ENCODE data around the gene ZNF689.

The ZNF689 gene

GRCh38 chr16:30554557-30555314 is 55.5 kb downstream of the ZNF689 start:
- POLR2A ChIA-PET = interaction anchor here (1.0 to 3.5 kb wide), 5 partner anchors 11 to 54 kb away, joined by 4 to 24 read pairs (median 5); partner anchors contain the start of genes ZNF688 and ZNF747
- TF ChIP-seq BHLHE40 (IDR thresholded peaks at IDR 0.05; ENCODE audit: borderline replicate concordance) = no peak
- TF ChIP-seq HDGF (IDR thresholded peaks at IDR 0.05; ENCODE audit: borderline replicate concordance) = no peak
- no peak for TF ChIP-seq FOXA1 (IDR thresholded peaks at IDR 0.05)
- no peak for TF ChIP-seq CTBP1 (IDR thresholded peaks at IDR 0.05; ENCODE audit: borderline replicate concordance)
- no peak for TF ChIP-seq FOXK2 (IDR thresholded peaks at IDR 0.05)
- TF ChIP-seq PKNOX1 (IDR thresholded peaks at IDR 0.05) = no peak
- no peak for TF ChIP-seq FOXM1 (IDR thresholded peaks at IDR 0.05; ENCODE audit: borderline replicate concordance)
- TF ChIP-seq SUZ12 (IDR thresholded peaks at IDR 0.05) = no peak
- TF ChIP-seq NFRKB (IDR thresholded peaks at IDR 0.05) = no peak
- TF ChIP-seq ZNF384 (IDR thresholded peaks at IDR 0.05) = no peak
- TF ChIP-seq L3MBTL2 (conservative IDR thresholded peaks at IDR 0.05) = no peak
- no peak for TF ChIP-seq TARDBP (IDR thresholded peaks at IDR 0.05)
- no peak for TF ChIP-seq ELF4 (IDR thresholded peaks at IDR 0.05)
- CTCF ChIA-PET = interaction anchor here (1.2 kb wide), 1 partner anchor 19 kb away, joined by 5 read pairs; no protein-coding TSS in a partner anchor
- no peak for DNase-seq (ENCODE audit: extremely low spot score)

GRCh38 chr16:30553393-30553899 is 56.7 kb downstream of the ZNF689 start:
- TF ChIP-seq CTBP1 (IDR thresholded peaks at IDR 0.05; ENCODE audit: borderline replicate concordance) (no peak), BHLHE40 (IDR thresholded peaks at IDR 0.05; ENCODE audit: borderline replicate concordance) (no peak), L3MBTL2 (conservative IDR thresholded peaks at IDR 0.05) (no peak), ELF4 (IDR thresholded peaks at IDR 0.05) (no peak), FOXA1 (IDR thresholded peaks at IDR 0.05) (no peak), ARNT (IDR thresholded peaks at IDR 0.05) (no peak), FOXM1 (IDR thresholded peaks at IDR 0.05; ENCODE audit: borderline replicate concordance) (no peak), FOXK2 (IDR thresholded peaks at IDR 0.05) (no peak), NFRKB (IDR thresholded peaks at IDR 0.05) (no peak), PKNOX1 (IDR thresholded peaks at IDR 0.05) (no peak), SP1 (IDR thresholded peaks at IDR 0.05) (no peak), HDGF (IDR thresholded peaks at IDR 0.05; ENCODE audit: borderline replicate concordance) (no peak), SUZ12 (IDR thresholded peaks at IDR 0.05) (no peak), ZNF384 (IDR thresholded peaks at IDR 0.05) (no peak), LEF1 (IDR thresholded peaks at IDR 0.05; ENCODE audit: borderline replicate concordance) (no peak), TARDBP (IDR thresholded peaks at IDR 0.05) (no peak)
- ChIA-PET POLR2A (interaction anchor here (3.5 kb wide), 1 partner anchor 18 kb away, joined by 24 read pairs; the partner anchor contains the start of gene ZNF747), CTCF (no interaction called here)
- no peak for DNase-seq (ENCODE audit: extremely low spot score)

GRCh38 chr16:30552956-30553355 is 57.2 kb downstream of the ZNF689 start:
- ChIA-PET POLR2A (interaction anchor here (3.5 kb wide), 1 partner anchor 18 kb away, joined by 24 read pairs; the partner anchor contains the start of gene ZNF747), CTCF (no interaction called here)
- no peak for TF ChIP-seq PKNOX1 (IDR thresholded peaks at IDR 0.05)
- no peak for TF ChIP-seq CTBP1 (IDR thresholded peaks at IDR 0.05; ENCODE audit: borderline replicate concordance)
- TF ChIP-seq FOXM1 (IDR thresholded peaks at IDR 0.05; ENCODE audit: borderline replicate concordance) = no peak
- TF ChIP-seq ZNF384 (IDR thresholded peaks at IDR 0.05) = no peak
- no peak for TF ChIP-seq FOXK2 (IDR thresholded peaks at IDR 0.05)
- TF ChIP-seq SUZ12 (IDR thresholded peaks at IDR 0.05) = no peak
- TF ChIP-seq ELF4 (IDR thresholded peaks at IDR 0.05) = no peak
- no peak for TF ChIP-seq HDGF (IDR thresholded peaks at IDR 0.05; ENCODE audit: borderline replicate concordance)
- no peak for TF ChIP-seq SP1 (IDR thresholded peaks at IDR 0.05)
- DNase-seq (ENCODE audit: extremely low spot score) = no peak

All from HEK293T (cell line).